IPS DF 6.9 (cell line): Measurements from ENCODE around the gene FXYD3.

Experiments used
- DNase-seq: peaks from one replicate; pipeline ENCODE4 v3.0.0-alpha.2; 2013; ENCODE audit warnings: low read depth, low spot score
- H3K27ac ChIP-seq: one replicate; pipeline ENCODE4 v1.5.1; 2013; ENCODE audit warnings: low read length, control low read depth
- H3K27me3 ChIP-seq: 2 replicates; pipeline ENCODE4 v1.6.1; 2013; ENCODE audit warnings: mild to moderate bottlenecking, low read length; ENCODE audit not compliant: control insufficient read depth, insufficient read depth
- H3K36me3 ChIP-seq: 2 replicates; pipeline ENCODE4 v1.6.1; 2013; ENCODE audit warnings: low read length; ENCODE audit not compliant: control insufficient read depth, insufficient read depth
- H3K4me1 ChIP-seq: 2 replicates; pipeline ENCODE4 v1.6.1; 2013; ENCODE audit warnings: low read length; ENCODE audit not compliant: control insufficient read depth, insufficient read depth
- H3K4me3 ChIP-seq: 2 replicates; pipeline ENCODE4 v1.5.1; 2013; ENCODE audit warnings: mild to moderate bottlenecking, low read length
- H3K9me3 ChIP-seq: 2 replicates; pipeline ENCODE4 v1.6.1; 2013; ENCODE audit warnings: low read length, inconsistent platforms; ENCODE audit not compliant: control insufficient read depth, insufficient read depth
- WGBS: extraction: QIAGEN DNeasy Blood & Tissue Kit; methylation state at CpG from one replicate; pipeline ENCODE4 v1.1.7; 2013; ENCODE audit warnings: mixed read lengths, missing lambda C conversion rate; ENCODE audit not compliant: insufficient read length, insufficient coverage; 5-methylcytosine and 5-hydroxymethylcytosine counted together

Gene FXYD3

GRCh38 chr19:35170359-35171061 is 54.9 kb downstream of the FXYD3 start:
- no CpG with 5 or more reads among the region's 7 CpGs for WGBS
- no peaks in the 10 kb centered on the region for H3K4me1 ChIP-seq

GRCh38 chr19:35171730-35172129 is 56.1 kb downstream of the FXYD3 start:
- Histone ChIP-seq H3K9me3 (no peaks in the 10 kb centered on the region), H3K27ac (no peak overlapping the region), H3K27me3 (no peaks in the 10 kb centered on the region), H3K36me3 (peaks cover 11% of the 10 kb centered on the region), H3K4me3 (no peak overlapping the region), H3K4me1 (no peaks in the 10 kb centered on the region)
- no peak for DNase-seq
- WGBS = no CpG with 5 or more reads among the region's 3 CpGs

More at GRCh38 chr19:35170359-35171061, 54.9 kb downstream of the FXYD3 start:
- no peak for DNase-seq
- Histone ChIP-seq H3K9me3 (no peaks in the 10 kb centered on the region), H3K27me3 (no peaks in the 10 kb centered on the region), H3K36me3 (peaks cover 18% of the 10 kb centered on the region), H3K27ac (no peak overlapping the region), H3K4me3 (no peak overlapping the region)
